ENCODE results near the gene COTL1.

GRCh38 chr16:84570739-84571403 is 47.0 kb downstream of the COTL1 start:
- no peak for TF ChIP-seq KLF6 (CRISPR knock-in tag; IDR thresholded peaks at IDR 0.05)
- no peak for TF ChIP-seq ZBTB20 (CRISPR knock-in tag; IDR thresholded peaks at IDR 0.05; ENCODE audit: borderline replicate concordance, low read depth)
- no peak for TF ChIP-seq SRF (IDR thresholded peaks at IDR 0.05; ENCODE audit: low read depth, low read length)
- no peak for TF ChIP-seq ZNF407 (CRISPR knock-in tag; IDR thresholded peaks at IDR 0.05; ENCODE audit: not compliant biosample characterization)
- TF ChIP-seq JUND (CRISPR knock-in tag; IDR thresholded peaks at IDR 0.05), result no peak
- no peak for TF ChIP-seq CTCF (CRISPR knock-in tag; IDR thresholded peaks at IDR 0.05)
- TF ChIP-seq ELF4 (CRISPR knock-in tag; IDR thresholded peaks at IDR 0.05; ENCODE audit: borderline replicate concordance), result no peak
- no peak for TF ChIP-seq ZNF503 (CRISPR knock-in tag; IDR thresholded peaks at IDR 0.05)
- no peak for TF ChIP-seq ZNF180 (CRISPR knock-in tag; IDR thresholded peaks at IDR 0.05; ENCODE audit: borderline replicate concordance, low read depth)
- no peak for TF ChIP-seq RFX5 (IDR thresholded peaks at IDR 0.05; ENCODE audit: low read depth, low read length)
- no peak for TF ChIP-seq MAFK (conservative IDR thresholded peaks at IDR 0.05 in 1 of 2, IDR thresholded peaks at IDR 0.05 in 1 of 2; ENCODE audit: low read length in 2 of 2)
- no peak for TF ChIP-seq SALL2 (CRISPR knock-in tag; IDR thresholded peaks at IDR 0.05)
- no peak for TF ChIP-seq RBAK (CRISPR knock-in tag; IDR thresholded peaks at IDR 0.05)
- no peak for TF ChIP-seq POLR2AphosphoS5 (IDR thresholded peaks at IDR 0.05; ENCODE audit: low read depth, low read length)
